HL-60/S4 treated with phorbol 12-myristate 13-acetate at 8.2 ng/mL for 4 days and 3 days (cell line): ENCODE measurements around the gene CTXN1.
"Not testable (repeated sequence)": the region's sequence is repeated elsewhere in the genome, so short reads cannot be mapped to it uniquely, and the experiment has no call there.

Experiments used
- in situ Hi-C: fragments of 300-500 bp; cut with MboI; formaldehyde crosslinking; loops from 2 replicates; pipeline ENCODE4 v1.15.0; 2022; ENCODE audit warnings: low sequenced_read_pairs

CTXN1 gene

GRCh38 chr19:7902796-7903243, 23.1 kb downstream of the CTXN1 start:
- in situ Hi-C loops, result no loop called here

GRCh38 chr19:7901337-7901736, 24.6 kb downstream of the CTXN1 start:
- in situ Hi-C loops, result no loop called here

GRCh38 chr19:7900931-7901330, 25.0 kb downstream of the CTXN1 start:
- in situ Hi-C loops, result no loop called here

GRCh38 chr19:7900401-7900870, 25.5 kb downstream of the CTXN1 start:
- in situ Hi-C loops, result no loop called here

GRCh38 chr19:7899751-7900378, 26.1 kb downstream of the CTXN1 start:
- in situ Hi-C loops, result no loop called here

- in situ Hi-C loops, result no loop called here
Measured at GRCh38 chr19:7898967-7899366, 27.0 kb downstream of the CTXN1 start.

GRCh38 chr19:7897292-7897691, 28.6 kb downstream of the CTXN1 start:
- in situ Hi-C loops, result no loop called here

- in situ Hi-C loops, result no loop called here
Measured at GRCh38 chr19:7895565-7895964, 30.4 kb downstream of the CTXN1 start.

- in situ Hi-C loops, result no loop called here
Measured at GRCh38 chr19:7894612-7895309, 31.2 kb downstream of the CTXN1 start.

GRCh38 chr19:7893362-7894101, 32.4 kb downstream of the CTXN1 start:
- in situ Hi-C loops, result not testable (repeated sequence)

GRCh38 chr19:7888826-7889217, 37.1 kb downstream of the CTXN1 start:
- in situ Hi-C loops, result no loop called here

- in situ Hi-C loops, result no loop called here
Measured at GRCh38 chr19:7888145-7888825, 37.6 kb downstream of the CTXN1 start, which contains the start of gene LRRC8E. Gene LRRC8E, plus strand, starts transcription at chr19:7888510. Its CDS starts 7,094 bp downstream, at chr19:7895604.

GRCh38 chr19:7887408-7888144, 38.4 kb downstream of the CTXN1 start:
- in situ Hi-C loops, result no loop called here

- in situ Hi-C loops, result no loop called here
Measured at GRCh38 chr19:7885818-7886217, 40.1 kb downstream of the CTXN1 start.

GRCh38 chr19:7883796-7884570, 42.0 kb downstream of the CTXN1 start:
- in situ Hi-C loops, result no loop called here

- in situ Hi-C loops, result no loop called here
Measured at GRCh38 chr19:7883105-7883504, 42.8 kb downstream of the CTXN1 start.

- in situ Hi-C loops, result no loop called here
Measured at GRCh38 chr19:7881910-7882309, 44.0 kb downstream of the CTXN1 start.

- in situ Hi-C loops, result no loop called here
Measured at GRCh38 chr19:7879836-7880235, 46.1 kb downstream of the CTXN1 start.

GRCh38 chr19:7879111-7879807, 46.7 kb downstream of the CTXN1 start:
- in situ Hi-C loops, result no loop called here
